Spinal cord (tissue), 10 donors: Measurements from ENCODE around the gene C1QTNF6. TPM values are rescaled to one million over a fixed set of nuclear protein-coding genes. Genes with fewer than 3 reads are reported as not detected.

Experiments used
- DNase-seq, 6 donors: peaks; one replicate each; pipeline versions ENCODE4 v3.0.0 to v3.0.0-alpha.2; 2013 to 2015; ENCODE audit warnings: low spot score in 6 of 6, low read depth in 4 of 6
- H3K27ac ChIP-seq: one replicate; pipeline ENCODE4 v1.5.1; 2013; ENCODE audit warnings: low read depth, low read length, control low read depth
- H3K27me3 ChIP-seq: one replicate; pipeline ENCODE4 v1.6.1; 2013; ENCODE audit warnings: low read length; ENCODE audit not compliant: control insufficient read depth, insufficient read depth
- H3K36me3 ChIP-seq: one replicate; pipeline ENCODE4 v1.6.1; 2013; ENCODE audit warnings: low read length; ENCODE audit not compliant: control insufficient read depth, insufficient read depth
- H3K4me1 ChIP-seq: one replicate; pipeline ENCODE4 v1.6.1; 2013; ENCODE audit warnings: low read length; ENCODE audit not compliant: control insufficient read depth, insufficient read depth
- H3K4me3 ChIP-seq: one replicate; pipeline ENCODE4 v1.5.1; 2013; ENCODE audit warnings: low read depth, low read length, control low read depth
- H3K9me3 ChIP-seq: one replicate; pipeline ENCODE4 v1.6.1; 2013; ENCODE audit warnings: low read length; ENCODE audit not compliant: control insufficient read depth, insufficient read depth
- WGBS: methylation state at CpG from one replicate; pipeline ENCODE4 v1.1.5; 2013; ENCODE audit warnings: missing lambda C conversion rate; ENCODE audit not compliant: insufficient coverage; 5-methylcytosine and 5-hydroxymethylcytosine counted together
- polyA plus RNA-seq, 2 donors: library from polyadenylated mRNA; unstranded; fragments of 120-200 nt; gene quantifications; one replicate each; pipeline ENCODE4 v1.2.1, GENCODE V29; 2013; ENCODE audit not compliant: insufficient read length in 2 of 2
- total RNA-seq, 2 donors: library from RNA; depleted of rRNA in 1 of 2; stranded (reverse); fragments of 120-200 nt in 1 of 2; fragments of >200 nt in 1 of 2; gene quantifications; one replicate each; pipeline versions ENCODE4 v1.2.3 to v1.2.4, GENCODE V29; 2013 to 2014
- donor health status: healthy.

C1QTNF6 gene
- total and polyA plus RNA-seq, 4 donors = 7.5 to 15.1 (median 12.9) TPM

DNA sequence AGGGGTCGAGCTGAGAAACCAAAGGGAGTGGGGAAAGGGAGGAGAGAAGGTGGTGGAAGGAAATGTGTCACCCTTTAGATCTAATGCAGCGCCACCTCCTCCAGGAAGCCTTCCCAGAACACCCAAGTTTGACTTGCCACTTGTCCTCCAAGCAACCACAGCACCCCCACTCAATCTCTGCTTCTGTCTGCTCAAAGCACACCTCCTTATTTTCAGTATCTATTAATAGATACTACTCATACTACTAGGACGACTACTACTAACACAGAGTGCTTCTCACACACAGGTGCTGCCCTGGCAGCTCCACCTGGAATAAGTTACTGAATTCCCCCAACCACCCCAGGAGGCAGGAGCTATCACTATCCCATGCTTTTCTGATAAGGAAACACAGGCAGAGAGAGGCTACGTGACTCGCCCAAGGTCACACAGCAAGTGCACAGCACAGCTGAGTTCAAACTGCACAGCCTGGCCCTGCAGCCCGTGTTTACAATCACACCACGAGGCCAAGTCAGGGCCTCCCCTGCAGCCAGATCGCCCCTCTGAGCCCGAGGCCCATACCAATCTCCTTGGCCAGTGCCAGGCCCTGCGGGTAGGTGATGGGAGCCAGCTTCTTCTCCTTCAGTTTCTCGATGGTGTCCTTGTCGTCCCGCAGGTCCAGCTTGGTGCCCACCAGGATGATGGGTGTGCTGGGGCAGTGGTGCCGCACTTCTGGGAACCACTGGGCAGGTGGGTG, 42.8 kb upstream of the C1QTNF6 start:
- no peak for DNase-seq
- no peaks in the 10 kb centered on the region for H3K36me3 ChIP-seq
- H3K27me3 ChIP-seq = no peaks in the 10 kb centered on the region
- no peaks in the 10 kb centered on the region for H3K9me3 ChIP-seq
- WGBS = 81% methylated on average over 13 of the region's 14 CpGs
- no peak overlapping the region for H3K27ac ChIP-seq
- H3K4me3 ChIP-seq = no peak overlapping the region
- H3K4me1 ChIP-seq = peaks cover 14% of the 10 kb centered on the region

DNA sequence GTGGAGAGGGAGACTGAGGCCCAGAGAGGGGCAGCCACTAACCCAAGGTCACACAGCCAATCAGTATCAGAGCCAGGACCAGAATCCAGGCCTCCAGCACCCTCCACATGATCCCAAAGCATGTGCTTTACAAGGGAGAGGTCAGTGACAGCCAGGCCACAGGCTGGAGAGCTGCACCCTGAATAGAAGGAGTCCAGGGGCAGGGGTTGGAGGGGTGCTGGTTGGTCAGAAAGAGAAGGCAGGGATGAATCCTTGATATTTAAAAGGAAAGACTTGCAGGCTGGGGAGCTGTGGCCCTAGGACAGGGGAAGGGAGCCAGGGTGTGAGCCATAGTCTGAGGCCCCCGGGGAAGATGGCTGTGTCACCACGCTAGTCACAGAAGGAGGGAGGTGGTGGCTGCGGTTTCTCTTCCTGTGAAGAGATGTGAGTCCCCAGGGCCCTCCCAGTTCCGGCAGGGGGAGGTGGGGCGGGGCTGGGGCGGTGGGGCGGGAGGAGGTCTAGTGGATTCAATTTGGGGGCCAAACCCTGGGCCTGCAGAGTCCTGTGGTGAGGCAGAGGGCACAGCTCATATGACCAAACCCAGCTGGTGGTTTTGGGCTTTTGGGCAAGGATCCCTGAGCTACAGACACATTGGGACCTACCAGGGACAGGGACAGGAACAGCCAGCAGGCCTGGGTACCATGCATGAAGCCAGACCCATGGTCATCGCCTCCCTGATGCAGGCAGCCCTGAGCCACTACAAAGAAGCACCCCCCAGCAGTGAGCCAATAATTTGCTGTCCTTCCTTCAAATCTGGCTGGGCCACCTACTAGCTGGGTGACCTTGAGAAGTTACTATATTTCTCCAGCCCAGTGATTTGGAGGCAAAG, 42.0 kb upstream of the C1QTNF6 start:
- no peaks in the 10 kb centered on the region for H3K27me3 ChIP-seq
- peaks cover 14% of the 10 kb centered on the region for H3K4me1 ChIP-seq
- no peak overlapping the region for H3K4me3 ChIP-seq
- no peaks in the 10 kb centered on the region for H3K9me3 ChIP-seq
- no peaks in the 10 kb centered on the region for H3K36me3 ChIP-seq
- no peak overlapping the region for H3K27ac ChIP-seq
- WGBS = 63% methylated on average over 5 of the region's 8 CpGs
- no peak for DNase-seq

DNA sequence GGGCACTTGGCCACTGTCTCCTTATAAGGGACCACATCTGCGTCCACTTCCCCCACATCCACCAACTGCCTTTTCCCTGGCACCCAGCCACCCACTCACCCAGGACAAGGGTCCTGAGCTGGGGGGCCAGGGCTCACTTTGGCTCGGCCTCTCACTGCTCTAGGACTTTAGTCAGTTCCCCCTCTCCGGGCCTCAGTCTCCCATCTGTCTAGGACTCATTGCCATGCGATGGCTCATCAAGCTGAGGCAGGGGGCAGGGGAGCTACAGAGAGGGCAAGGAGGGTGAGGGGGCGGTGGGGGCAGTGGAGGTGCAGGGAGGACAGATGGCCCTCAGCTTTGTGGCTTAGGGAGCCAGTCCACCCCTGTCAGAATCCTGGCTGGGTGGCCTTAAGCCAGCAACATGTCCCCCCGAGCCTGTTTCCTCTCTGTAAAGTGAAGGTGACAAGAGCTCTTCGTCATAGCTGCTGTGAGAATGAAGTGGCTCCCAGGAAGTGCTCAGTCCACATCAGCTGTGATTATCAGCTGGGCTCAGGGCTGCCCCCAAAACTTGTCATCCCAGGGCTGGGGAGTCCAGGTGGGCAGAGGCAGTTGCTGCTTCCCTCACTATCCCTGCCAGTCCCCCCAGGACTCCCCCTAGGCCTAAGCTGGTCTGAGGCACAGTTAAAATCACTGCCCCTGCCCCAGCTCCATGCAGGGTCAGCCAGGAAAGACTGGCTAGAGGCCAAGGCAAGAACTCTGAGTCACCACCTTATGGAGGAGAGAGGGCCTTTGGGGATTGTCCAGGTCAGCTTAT, 41.2 kb upstream of the C1QTNF6 start:
- WGBS = 61% methylated on average over 7 of the region's 7 CpGs
- Histone ChIP-seq H3K27ac (no peak overlapping the region), H3K27me3 (peaks cover 2% of the 10 kb centered on the region), H3K4me3 (no peak overlapping the region), H3K4me1 (peaks cover 14% of the 10 kb centered on the region), H3K9me3 (no peaks in the 10 kb centered on the region), H3K36me3 (no peaks in the 10 kb centered on the region)
- no peak for DNase-seq

DNA sequence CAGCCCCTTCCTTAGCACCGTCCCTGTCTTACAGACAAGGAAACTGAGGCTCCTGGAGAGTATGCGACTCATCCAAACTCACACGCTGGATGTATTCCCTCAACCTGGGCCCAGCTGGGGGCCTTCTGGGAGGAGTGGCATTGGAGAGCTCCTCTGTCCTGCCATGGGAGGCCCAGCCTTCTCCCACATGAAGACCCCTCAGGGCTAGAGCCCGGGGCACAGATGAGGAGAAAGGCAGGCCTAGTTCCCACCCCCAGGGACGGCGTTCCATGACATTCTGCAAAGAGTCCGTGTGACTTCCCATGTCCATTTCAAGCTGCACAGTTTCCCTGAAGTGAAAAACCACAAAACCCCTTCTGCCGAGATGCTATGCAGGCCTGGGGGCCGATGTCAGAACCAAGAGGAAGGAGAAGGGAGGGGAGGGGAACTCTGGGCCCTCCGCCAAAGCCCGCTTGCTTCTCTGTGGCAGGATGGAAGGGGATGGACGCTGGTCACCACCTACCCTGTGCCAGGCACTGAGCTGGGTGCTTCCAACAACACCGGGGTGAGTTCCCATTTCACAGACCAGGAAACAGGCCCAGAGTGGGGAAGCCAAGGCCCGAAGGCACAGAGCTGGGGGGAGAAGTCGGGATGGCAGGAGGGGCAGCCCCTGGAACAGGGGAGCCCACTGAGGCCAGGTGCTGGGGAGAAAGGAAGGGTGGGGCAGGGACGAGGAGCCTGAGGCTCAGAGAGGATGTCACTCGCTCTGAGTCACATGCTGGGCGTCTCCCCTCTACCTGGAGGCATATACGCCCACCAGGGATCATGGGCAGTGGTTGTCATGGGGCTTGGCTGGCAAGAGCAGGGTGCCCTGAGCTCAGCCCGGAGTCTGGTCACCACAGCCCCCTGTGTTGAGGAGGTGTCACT, 40.3 kb upstream of the C1QTNF6 start:
- Histone ChIP-seq H3K27ac (no peak overlapping the region), H3K4me3 (no peak overlapping the region), H3K9me3 (no peaks in the 10 kb centered on the region), H3K36me3 (no peaks in the 10 kb centered on the region), H3K4me1 (peaks cover 14% of the 10 kb centered on the region), H3K27me3 (peaks cover 2% of the 10 kb centered on the region)
- WGBS = 62% methylated on average over 13 of the region's 20 CpGs
- peak in 1 of 6 donors; percentile 29 for DNase-seq

DNA sequence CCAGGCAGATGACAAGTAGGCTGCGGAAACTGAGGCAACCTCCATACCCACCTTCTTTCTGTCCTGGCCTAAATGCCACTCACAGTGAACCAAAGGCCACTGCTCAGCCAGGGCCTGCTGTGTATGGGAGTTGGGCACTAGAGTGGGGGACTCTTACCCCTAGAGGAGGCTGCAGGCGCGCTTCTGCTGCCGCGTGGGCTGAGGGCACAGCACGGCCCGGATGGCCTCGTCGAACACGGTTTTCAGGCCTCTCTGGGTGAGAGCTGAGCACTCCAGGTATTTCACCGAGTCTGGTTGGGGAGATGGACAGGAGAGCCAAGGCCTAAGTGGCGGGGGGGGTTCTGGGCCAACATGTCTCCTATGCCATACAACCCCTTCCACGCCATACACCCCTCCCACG, 38.5 kb upstream of the C1QTNF6 start:
- Histone ChIP-seq H3K27me3 (peaks cover 2% of the 10 kb centered on the region), H3K27ac (no peak overlapping the region), H3K4me3 (no peak overlapping the region), H3K36me3 (no peaks in the 10 kb centered on the region), H3K4me1 (peaks cover 14% of the 10 kb centered on the region), H3K9me3 (no peaks in the 10 kb centered on the region)
- WGBS = 91% methylated on average over 10 of the region's 14 CpGs
- no peak for DNase-seq

DNA sequence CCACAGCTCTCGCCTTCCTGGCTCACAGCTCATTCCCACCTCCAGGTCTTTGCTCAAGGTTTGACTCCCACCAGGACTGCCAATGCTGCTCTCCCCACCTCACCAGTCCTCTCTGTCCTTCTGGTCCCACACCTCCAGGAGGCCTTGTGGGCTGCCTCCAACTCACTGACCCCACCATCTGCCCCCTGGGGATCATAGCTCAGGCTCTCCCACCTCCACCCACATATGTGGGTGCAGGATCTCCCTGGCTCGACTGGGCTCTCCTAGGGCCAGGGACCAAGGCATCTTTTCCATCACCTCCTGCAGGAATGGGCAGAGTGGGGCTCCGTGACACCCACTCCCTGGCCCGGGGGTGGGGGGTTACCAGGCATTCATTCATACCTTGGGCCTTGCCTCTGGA, 38.0 kb upstream of the C1QTNF6 start:
- no peak overlapping the region for H3K4me3 ChIP-seq
- H3K4me1 ChIP-seq = peaks cover 14% of the 10 kb centered on the region
- H3K27me3 ChIP-seq = peaks cover 2% of the 10 kb centered on the region
- no peaks in the 10 kb centered on the region for H3K9me3 ChIP-seq
- 87% methylated on average over 4 of the region's 4 CpGs for WGBS
- no peaks in the 10 kb centered on the region for H3K36me3 ChIP-seq
- DNase-seq = no peak
- H3K27ac ChIP-seq = no peak overlapping the region

DNA sequence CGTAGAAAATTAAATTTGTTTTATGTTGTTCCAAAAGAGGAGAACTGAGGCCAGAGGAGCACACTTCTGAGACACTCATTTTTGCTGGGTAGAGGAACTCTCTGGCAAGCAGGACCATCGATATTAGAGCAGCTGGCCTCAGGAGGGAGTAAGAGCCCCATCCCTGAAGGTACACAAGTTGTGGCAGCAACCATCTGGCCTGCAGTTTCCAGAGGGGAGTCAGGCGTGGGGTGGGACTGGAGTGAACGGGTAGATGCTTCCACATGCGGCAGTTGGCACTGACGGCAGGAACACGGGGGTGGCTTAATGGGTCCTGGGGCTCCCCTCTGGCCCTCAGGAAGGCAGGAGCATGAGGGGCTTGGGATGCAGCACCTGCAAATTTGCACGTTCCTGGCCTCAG, 37.4 kb upstream of the C1QTNF6 start:
- Histone ChIP-seq H3K4me3 (no peak overlapping the region), H3K36me3 (no peaks in the 10 kb centered on the region), H3K9me3 (no peaks in the 10 kb centered on the region), H3K4me1 (peaks cover 14% of the 10 kb centered on the region), H3K27me3 (peaks cover 2% of the 10 kb centered on the region), H3K27ac (no peak overlapping the region)
- WGBS = 65% methylated on average over 8 of the region's 8 CpGs
- no peak for DNase-seq

DNA sequence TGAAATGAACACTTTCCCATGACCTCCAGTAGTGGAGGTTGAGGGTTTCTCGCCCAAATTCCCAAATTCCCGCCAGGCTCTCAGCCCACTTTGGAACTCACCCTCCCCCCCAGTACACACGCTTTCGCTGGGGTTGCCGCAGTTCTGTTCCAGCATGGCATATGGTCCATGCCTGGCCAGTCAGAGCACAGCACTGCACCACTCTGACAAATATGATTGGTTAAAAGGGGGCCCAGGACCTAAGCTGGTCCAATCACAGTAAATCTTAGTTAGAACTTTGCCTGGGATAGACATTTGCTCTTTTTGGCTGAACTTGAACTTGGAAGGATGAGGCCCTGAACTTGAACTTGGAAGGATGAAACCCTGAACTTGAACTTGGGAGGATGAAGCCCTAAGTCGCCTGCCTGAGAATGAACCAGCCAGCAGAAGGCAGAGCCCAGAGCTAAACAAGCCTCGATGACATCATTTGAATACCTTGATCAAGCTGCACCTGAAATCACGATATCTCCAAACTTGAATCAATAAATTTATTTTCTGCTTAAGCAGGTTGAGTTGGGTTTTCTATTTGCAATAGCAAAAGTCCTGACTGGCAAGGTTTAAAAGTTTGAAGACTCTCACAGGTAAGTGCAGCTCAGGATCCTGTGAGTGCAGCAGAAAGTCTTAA, 36.8 kb upstream of the C1QTNF6 start:
- H3K9me3 ChIP-seq = no peaks in the 10 kb centered on the region
- no peak overlapping the region for H3K27ac ChIP-seq
- no peaks in the 10 kb centered on the region for H3K36me3 ChIP-seq
- no peak for DNase-seq
- peaks cover 2% of the 10 kb centered on the region for H3K27me3 ChIP-seq
- H3K4me1 ChIP-seq = peaks cover 14% of the 10 kb centered on the region
- no peak overlapping the region for H3K4me3 ChIP-seq
- 72% methylated on average over 2 of the region's 8 CpGs for WGBS
